NCI-H748 treated with DMSO at 0.1 percent for 48 hours (cell line): Measurements from ENCODE around the gene CYFIP1.

ENCODE experiments used
- DNase-seq: peaks from one replicate; lab custom pipeline; 2025; lab: John Stamatoyannopoulos, UW

The CYFIP1 gene

DNA sequence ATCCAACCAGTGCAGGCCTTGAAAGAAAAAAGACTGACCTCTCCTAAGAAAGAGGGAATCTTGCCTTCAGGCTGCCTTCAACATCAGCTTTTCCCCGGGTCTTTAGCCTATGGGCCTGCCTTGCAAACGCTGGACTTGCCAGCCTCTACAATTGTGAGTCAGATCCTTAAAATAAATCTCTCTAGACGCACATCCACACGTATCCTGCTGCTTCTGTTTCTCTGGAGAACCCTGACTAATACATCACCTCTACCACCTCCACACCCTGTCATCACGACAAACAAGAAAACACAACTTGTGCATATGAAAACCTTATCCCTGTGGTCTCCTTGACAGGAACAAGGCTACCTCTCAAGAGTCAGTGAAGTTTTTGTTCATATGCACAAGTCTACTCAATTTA lies 11.8 kb downstream of the CYFIP1 start:
- DNase-seq, result no peak

DNA sequence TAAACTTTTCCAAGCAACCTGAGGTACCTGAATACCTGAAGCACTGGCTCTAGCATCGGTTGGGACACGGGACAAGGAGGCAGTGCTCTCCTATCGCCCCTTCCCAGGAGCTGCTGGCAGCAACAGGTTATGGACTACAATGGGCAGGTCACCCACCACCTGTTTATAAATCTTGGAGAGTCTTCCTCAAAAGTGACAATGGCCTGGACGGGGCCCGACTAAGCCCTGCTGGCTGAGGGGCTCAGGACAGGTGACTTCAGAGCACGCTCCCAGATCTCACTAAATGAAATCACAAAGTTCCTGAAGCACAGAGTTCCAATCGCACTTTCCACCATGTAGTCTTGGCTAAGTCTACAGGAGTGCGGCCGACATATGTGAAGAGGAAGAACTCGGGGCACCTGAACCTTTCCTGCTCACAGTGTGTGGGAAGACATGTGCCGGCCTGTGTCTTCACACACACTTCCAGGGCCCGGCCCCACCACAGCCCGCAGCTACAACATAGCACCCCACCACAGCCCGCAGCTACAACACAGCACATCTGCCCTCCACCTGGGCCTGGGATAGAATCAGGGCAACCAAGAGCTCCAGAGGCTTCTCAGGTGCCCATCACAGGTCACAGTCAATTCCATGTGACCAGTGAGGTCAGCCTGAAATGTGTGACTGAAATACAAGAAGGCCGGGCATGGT lies 12.9 kb downstream of the CYFIP1 start:
- DNase-seq, result no peak

DNA sequence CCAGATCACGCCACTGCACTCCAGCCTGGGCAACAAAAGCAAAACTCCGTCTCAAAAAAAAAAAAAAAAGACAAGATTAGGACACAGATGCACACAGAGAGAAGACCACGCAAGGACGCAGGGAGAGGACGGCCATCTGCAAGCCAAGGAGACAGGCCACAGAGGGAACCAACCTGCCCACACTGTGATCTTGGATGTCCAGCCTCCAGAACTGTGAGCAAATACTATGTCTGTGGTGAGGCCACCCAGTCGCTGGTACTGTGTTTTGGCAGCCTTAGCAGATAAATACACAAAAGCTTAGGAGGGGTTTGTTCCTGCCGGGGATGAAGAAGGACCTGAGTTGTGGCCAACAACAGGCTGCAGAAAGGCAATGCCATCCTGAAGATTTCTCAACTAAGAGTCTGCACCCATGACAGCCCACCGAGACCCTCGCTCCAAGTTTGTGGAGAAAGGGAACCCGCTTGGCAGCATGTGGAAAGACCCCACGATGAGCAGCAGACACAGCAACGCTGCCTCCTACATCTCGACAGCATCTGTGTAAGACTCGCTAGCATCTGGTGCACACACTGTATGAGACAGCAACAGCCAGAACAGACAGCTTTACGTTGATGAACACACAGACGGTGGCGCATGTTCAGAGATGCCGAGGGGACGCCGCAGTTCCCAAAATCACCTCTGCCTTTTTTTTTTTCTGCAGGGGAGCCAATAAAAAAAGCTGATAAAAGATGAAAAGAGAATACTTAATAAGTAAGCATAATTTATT lies 13.7 kb downstream of the CYFIP1 start:
- no peak for DNase-seq

DNA sequence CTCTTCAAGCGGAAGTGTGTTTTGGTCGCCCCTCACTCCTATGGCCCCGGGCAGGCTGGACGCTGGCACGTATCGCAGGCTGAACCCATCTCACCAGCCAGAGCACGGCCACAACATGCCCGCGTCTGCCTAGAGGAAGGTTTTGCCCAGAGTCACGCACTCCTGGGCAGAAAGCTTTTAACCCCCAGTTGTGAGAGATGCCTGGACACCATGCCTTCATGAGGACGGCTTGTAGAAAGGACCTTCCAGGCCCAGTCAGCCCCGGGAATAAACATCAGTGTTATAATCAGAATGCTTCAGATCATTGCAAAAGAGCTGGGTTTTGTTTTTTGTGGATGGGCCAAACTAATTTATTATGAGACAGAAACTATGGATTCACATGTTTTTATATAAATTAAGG lies 16.5 kb downstream of the CYFIP1 start:
- no peak for DNase-seq

DNA sequence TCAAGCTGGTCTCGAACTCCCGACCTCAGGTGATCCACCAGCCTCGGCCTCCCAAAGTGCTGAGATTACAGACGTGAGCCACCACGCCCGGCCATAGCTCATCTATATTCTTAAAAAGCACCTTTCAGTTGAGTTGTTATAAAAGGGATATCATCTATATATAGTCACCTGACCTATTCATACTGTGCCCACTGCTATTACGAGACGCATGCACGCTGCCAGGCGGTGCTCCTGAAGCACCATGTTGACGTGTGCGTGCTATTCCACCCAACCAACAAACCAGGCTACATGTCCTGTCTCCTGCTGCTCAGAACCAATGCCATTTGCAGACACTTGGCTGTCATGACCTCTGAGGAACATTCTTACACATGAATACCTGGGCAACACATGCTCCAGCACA lies 17.6 kb downstream of the CYFIP1 start:
- no peak for DNase-seq

DNA sequence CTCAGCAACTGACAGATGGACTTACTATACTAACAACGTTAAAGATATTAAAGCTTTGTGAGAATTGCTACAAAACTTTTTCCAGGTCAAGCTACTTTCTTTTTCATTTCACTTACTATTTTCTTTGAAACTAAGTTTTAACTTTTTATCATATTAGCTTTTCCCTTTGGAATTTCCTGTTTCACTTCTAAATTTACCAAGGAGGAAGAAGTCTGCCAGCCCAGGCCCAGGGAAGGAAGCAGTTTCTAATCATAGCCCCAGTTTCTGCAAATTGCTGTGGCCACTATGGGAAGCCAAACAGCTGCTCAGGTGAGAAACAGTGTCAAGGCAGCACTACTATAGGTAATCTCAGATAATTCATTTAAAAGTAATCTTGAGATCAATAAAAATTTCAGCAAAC lies 18.4 kb downstream of the CYFIP1 start:
- DNase-seq, result no peak

DNA sequence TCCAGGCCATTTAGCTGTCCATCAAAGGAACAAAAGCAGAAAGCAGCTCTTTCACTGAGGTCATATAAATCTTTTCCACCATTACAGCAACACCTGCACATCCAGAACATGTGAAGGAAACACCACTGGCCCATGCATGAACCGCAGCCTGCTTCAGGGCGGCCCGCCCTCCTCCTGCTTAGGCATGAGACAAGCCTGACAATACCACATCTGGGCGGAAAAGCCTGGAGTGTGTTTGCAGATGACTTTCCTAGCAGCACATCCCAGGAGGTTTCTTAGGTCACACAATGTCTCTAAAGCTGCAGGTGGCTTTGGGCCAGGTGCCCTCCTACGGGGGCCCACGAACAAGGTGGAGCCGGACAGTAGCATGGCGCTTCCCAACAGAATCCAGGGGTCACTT lies 19.6 kb downstream of the CYFIP1 start:
- DNase-seq, result no peak

DNA sequence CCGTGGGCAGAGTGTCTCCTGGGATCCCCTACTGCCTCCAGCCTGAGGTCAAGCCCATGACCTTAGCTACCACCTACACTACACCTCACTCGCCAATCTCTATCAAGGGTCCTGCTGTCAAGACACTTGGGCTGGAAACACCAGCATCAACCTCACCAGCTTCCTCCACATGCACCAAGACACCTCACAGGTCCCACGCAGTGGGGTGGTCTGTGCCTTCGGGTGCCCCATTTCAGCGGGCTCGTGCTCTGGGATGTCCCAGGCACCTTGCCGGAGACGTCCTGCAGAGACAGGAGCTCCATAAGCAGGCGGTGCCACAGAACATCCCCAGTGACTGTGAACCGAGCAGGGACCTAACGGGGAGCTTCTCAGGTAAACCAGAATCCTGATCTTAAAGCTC lies 20.0 kb downstream of the CYFIP1 start:
- no peak for DNase-seq

DNA sequence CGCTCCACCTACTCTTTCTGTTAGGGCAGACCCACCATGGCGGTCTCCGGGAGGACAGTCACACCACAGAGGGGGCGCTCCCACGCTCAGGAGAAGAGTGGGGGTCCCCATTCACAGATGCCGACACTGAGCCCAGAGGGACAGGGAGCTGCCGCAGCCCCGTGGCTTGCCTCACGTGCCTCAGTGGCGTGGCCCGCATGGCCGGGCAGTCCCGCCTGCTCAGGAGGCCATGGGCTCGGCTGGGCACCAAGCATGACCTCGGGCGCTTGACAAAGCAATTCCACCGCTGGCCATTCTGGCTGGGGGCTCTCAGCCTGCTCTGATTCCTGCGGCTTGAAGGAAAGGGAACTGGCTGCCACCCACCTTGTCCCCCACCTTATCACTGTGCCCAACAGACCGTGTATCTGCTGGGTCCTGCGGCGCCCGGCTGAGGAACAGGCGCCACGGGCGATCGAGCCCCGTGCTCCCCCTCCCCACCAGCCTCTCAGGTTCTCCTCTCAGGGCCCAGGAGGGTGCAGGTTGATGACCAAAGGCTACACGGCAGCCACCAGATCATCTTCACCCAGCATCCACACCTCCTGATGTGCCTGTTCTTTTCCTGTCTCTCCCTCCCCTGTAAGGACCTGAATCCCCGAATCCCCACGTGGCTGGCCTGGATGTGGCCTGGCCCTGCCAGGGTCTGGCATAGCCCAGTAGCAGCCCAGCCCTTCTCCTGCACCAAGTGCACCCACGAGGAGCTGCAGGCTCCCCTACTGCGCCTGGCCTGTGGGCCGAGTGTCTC lies 20.7 kb downstream of the CYFIP1 start:
- DNase-seq, result no peak

DNA sequence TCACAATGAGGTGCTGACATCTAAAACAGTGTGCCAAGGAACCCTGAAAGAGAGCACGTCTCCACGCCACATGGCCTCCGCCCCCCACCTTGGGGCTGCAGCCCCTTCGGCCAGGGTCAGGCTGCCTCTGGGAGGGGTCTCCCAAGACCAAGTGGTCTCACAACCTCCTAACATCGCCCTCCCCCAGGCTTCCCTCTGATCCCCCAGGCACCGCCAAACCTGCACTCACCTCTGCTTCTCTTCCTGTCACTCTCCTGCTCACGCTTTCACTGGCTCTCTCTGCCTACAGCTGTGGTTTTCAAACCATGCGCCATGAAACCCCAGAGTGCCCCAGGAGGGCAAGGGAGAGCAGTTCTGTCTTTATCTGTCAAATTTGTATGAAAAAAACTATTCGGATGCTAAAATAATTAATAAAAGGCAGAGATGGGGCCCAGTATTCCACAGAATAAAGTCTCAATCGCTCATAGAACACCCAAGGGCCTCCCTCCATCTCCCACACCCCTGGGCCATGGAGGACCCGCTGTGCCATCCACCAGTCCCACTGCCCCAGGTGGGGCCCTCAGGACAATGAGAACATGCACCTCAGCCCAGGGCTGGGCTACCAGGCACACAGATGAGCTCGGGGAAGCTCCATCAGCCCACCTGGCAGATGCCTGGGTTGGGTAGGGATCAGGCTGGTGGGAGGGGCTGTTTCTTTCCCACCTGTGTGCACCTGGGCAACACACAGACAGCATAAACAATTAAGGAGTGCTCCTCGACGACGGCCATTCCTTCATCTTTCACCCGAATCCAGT lies 21.5 kb downstream of the CYFIP1 start:
- no peak for DNase-seq

DNA sequence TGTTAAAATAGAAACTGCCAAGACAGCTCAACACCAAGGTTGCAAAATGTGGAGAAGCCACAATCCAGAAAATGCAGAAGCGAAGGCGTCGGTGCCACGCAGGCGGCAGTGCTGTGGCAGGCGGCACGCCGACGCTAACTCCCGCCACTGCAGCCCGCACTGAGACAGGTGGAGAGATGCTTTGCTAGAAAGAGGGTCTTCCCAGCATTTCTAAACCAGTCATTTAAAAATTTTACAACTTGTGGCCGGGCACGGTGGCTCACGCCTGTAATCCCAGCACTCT lies 23.2 kb downstream of the CYFIP1 start:
- no peak for DNase-seq

DNA sequence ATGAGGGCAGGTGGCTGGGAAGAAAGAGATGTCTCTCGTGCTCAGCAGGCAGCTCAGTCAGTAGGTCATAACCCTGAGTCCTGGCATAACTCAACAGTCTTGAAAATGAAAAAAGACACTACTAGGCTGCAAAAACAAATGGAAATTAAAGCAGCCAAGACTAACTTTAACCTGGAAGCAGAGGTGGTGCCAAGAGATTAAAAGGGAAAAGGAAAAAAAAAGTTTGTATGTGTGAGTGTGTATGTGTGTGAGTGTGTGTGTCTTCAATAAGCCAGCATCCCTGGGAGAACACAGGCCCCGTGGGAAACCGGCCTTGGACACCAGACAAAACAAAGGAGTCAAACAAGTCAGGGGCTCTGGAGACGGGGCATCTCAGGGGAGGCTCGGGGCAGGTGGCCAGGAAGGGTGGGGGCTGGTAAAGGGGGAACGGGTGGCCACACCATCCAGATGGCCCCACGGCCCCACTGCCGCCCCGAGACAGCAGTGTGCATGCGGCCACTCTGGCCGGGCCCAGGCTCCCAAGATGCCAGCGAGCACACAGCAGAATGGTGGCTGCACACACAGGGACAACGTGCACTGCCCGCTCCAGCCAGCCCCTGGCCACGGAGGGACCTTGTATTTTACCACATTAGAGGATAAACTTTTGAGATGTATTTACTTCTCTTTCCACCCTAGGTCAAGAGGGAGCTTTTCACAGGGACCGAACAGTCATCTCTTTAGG lies 23.8 kb downstream of the CYFIP1 start:
- no peak for DNase-seq

DNA sequence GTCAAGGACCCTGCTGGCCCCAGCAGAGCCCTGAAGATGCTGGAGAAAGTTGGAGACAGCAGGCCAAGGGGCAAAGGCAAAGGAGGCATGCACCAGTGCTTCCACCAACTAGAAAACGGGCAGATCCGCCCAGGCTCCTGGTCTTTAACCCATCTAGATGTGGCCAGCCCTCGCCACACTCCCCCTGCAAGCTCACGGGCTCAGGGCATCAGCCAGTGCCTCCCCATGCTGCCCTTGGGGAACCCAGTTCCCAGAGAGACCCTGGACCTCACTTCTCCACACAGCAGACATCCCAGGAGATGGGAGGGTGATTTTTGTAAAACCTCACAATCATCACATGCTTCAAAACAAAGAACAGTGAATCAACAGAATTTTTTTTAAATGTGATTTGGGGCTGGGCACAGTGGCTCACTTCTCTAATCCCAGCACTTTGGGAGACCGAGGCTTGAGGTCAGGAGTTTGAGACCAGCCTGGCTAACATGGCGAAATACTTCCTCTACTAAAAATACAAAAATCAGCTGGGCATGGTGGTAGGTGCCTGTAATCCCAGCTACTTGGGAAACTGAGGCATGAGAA lies 24.5 kb downstream of the CYFIP1 start:
- no peak for DNase-seq

DNA sequence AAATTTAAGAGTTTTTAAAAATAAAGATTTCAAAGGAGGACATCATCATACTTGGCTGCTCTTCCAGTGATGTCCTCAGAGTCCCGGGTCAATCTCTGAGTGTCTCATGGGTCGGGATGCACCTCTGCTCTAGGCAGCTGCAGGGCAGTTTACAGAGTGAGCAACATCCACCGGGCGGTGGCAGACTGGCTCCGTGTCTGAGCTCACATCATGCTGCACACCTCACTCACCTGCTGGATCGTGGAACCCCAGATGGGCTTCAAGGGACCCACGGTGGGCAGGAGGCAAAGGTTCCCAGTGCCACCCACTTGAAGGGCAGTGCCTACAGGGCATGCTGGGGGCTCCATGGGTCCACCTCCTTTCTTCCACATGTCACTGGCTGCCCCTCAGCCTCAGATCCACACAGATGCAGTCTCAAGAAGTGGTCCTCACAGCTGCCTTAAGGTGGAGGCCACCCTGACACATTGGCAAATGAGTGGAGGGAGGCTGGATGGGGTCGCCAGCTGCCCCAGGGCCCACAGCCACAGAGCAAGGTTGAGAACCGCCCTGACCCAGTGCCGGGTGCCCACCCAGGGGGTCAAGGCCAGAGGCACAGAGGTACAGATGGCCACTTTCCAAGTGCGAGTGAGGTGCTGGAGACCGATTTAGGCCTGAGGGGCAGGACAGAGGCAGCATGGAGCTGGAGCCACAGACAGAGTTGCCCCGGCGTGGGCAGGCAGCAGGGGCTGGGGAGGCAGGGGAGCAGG lies 25.2 kb downstream of the CYFIP1 start:
- DNase-seq, result no peak

DNA sequence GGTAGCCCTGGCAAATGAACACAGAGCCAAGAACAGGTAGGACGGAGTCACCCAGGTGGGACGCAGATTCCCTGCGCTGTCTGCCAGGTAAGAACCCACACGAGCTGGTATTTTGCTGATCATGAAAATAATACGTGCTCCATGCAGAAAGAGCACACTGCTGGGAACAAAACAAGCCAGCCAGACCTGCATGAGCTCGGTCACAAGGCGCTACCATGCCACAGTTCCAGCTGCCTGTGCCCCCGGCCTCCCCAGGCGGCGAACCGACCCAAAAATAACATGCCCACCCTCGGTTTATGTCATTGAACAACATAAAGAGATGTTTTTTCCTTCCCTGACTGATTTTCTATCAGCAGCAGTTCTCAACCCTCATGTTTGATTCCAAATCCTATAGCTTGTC lies 25.8 kb downstream of the CYFIP1 start:
- DNase-seq, result no peak

DNA sequence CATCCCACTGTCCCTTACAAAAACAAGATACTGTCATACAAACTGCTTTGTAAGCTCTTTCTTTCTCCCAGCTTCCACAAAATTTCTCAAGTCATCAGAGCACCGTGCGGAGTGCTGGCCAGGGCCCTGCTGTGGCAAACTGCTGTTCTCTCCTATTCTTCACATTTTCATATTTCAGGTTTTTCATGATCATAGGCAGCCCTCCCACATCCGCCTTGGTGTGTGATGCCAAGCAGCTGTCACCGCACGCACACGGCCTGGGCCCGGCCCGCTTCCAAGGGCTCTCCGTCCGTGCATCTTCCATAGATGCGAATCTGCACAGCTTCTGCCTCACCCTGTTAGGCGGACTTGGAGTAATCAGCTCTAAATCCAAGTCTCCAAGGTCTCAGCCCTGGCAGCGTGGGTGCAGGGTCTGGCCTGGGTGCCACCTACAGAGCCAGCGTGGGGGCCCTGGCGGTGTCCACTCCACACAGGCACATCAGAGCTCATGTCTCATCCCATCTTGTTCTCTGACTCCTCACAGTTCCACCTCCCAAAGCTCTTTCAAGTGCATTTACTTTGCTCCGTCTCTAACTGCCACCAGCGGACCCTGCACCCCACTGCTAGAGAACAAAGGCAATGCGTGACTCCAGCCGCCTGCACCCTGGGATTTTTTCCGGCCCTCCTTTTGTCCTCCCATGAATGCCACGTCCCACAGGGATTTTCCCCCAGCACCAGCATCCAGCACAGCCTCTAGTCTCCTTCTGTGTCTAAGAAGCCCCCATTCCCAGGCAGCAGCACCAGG lies 27.2 kb downstream of the CYFIP1 start:
- DNase-seq, result no peak

DNA sequence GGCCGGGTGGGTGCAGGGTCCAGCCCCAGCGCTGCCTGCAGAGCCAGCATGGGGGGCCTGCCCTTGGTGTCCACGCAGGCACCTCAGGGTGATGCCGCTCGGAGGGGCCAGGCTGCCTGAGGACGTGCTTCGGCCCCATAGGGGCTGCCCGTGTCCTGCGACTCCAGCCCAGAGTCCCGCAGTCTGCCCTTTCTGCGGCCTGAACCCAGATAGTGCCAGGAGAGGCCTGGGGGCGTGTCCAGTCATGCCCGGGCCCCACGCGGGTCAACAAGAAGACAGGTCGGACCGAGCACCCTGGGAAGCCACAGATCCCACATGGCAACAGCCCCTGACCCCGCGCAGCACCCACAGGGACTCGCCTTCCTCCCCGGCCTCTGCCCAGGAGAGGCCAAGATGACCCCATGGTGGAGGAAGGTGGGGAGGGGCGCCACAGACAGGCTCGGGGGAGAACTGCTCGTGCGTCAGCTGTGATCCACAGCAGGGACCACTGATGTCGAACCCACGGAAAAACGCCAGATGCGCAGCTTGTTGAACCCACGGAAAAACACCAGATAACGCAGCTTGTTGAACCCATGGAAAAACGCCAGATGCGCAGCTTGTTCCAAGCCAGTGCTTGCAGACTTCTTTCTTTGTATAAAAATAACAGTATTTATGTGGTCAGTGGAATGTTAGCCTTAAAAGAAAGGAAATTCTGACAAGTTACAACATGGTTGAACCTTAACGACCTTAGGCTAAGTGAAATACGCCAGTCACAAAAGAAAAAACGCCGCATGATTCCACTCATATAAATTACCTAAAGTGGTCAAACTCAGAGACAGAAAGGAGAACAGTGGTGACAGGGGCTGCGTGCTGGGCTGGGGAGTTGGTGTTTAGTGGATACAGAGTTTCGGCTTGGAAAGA lies 28.5 kb downstream of the CYFIP1 start:
- no peak for DNase-seq

DNA sequence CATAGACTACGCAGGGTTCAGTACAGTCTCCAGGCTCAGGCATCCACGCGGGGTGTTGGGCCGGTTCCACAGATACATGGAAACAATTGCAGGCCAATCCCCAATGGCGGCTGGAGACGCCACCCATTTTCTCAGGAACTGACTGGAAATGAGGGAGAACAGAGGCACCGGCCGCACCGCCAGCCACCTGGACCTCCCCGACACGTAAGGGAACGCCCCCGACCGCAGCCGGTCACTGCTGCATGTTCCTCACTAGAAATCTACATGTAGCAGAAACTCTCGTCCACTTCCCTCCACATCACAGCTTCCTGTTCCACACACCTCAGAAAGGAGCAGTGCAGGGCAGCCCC lies 29.2 kb downstream of the CYFIP1 start:
- no peak for DNase-seq
